PC-9 (cell line): ENCODE results near the gene ABR.

Experiments used
- EZH2 ChIP-seq: fragments of 200-600 bp; sonication (generic); IDR thresholded peaks from 2 replicates; pipeline ENCODE4 v1.8.0; 2017; ENCODE audit warnings: antibody characterized with exemption, low read depth
- TF ChIP-seq, protein P1 (sequence below): fragments of 200-600 bp; sonication (generic); conservative IDR thresholded peaks from 2 replicates; pipeline ENCODE4 v1.6.1; 2017; ENCODE audit warnings: mixed run types, antibody characterized with exemption, mild to moderate bottlenecking, moderate library complexity

- TF ChIP-seq, protein P1, sequence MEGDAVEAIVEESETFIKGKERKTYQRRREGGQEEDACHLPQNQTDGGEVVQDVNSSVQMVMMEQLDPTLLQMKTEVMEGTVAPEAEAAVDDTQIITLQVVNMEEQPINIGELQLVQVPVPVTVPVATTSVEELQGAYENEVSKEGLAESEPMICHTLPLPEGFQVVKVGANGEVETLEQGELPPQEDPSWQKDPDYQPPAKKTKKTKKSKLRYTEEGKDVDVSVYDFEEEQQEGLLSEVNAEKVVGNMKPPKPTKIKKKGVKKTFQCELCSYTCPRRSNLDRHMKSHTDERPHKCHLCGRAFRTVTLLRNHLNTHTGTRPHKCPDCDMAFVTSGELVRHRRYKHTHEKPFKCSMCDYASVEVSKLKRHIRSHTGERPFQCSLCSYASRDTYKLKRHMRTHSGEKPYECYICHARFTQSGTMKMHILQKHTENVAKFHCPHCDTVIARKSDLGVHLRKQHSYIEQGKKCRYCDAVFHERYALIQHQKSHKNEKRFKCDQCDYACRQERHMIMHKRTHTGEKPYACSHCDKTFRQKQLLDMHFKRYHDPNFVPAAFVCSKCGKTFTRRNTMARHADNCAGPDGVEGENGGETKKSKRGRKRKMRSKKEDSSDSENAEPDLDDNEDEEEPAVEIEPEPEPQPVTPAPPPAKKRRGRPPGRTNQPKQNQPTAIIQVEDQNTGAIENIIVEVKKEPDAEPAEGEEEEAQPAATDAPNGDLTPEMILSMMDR, result no peak
- TF ChIP-seq EZH2, result no peak
These were observed 11.1 kb upstream of the ABR start for GRCh38 chr17:1190751-1191331.
